GM06990 (cell line): ENCODE data around the gene RAPGEF4.
"Not testable (repeated sequence)": the region's sequence is repeated elsewhere in the genome, so short reads cannot be mapped to it uniquely, and the experiment has no call there.

Source experiments
- DNase-seq: peaks from one replicate; pipeline ENCODE4 v3.0.0-alpha.2; 2011; ENCODE audit not compliant: insufficient read length; ENCODE audit errors: extremely low read depth
- H3K27me3 ChIP-seq: replicated peaks from 2 replicates; pipeline ENCODE4 v1.6.0; 2011; ENCODE audit warnings: low read length; ENCODE audit not compliant: control insufficient read depth, insufficient read depth
- H3K36me3 ChIP-seq: 2 replicates; pipeline ENCODE4 v1.5.1; 2011; ENCODE audit warnings: low read length; ENCODE audit not compliant: control insufficient read depth, insufficient read depth
- H3K4me3 ChIP-seq: replicated peaks from 2 replicates; pipeline ENCODE4 v1.5.1; 2011; ENCODE audit warnings: low read depth, mild to moderate bottlenecking, control low read depth, low read length
- CTCF ChIP-seq: IDR thresholded peaks from 2 replicates; pipeline ENCODE4 v1.5.1; 2011; ENCODE audit warnings: low read length, control low read depth, mild to moderate bottlenecking, inconsistent platforms; ENCODE audit not compliant: insufficient read depth, poor library complexity, severe bottlenecking

The RAPGEF4 gene

GRCh38 chr2:173092844-173093402 lies 357.3 kb downstream of the RAPGEF4 start:
- Histone ChIP-seq H3K27me3 (no peaks in the 10 kb centered on the region), H3K36me3 (no peaks in the 10 kb centered on the region; the same call in 1 of the 2 replicates), H3K4me3 (no peak overlapping the region)
- no peak for DNase-seq
- TF ChIP-seq CTCF = no peak

DNA sequence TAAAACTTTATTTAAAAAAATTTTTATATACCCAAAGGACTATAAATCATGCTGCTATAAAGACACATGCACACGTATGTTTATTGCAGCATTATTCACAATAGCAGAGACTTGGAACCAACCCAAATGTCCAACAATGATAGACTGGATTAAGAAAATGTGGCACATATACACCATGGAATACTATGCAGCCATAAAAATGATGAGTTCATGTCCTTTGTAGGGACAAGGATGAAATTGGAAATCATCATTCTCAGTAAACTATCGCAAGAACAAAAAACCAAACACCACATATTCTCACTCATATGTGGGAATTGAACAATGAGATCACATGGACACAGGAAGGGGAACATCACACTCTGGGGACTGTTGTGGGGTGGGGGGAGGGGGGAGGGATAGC lies 358.0 kb downstream of the RAPGEF4 start:
- not testable (repeated sequence) for DNase-seq, H3K27me3 ChIP-seq, H3K36me3 ChIP-seq, H3K4me3 ChIP-seq

DNA sequence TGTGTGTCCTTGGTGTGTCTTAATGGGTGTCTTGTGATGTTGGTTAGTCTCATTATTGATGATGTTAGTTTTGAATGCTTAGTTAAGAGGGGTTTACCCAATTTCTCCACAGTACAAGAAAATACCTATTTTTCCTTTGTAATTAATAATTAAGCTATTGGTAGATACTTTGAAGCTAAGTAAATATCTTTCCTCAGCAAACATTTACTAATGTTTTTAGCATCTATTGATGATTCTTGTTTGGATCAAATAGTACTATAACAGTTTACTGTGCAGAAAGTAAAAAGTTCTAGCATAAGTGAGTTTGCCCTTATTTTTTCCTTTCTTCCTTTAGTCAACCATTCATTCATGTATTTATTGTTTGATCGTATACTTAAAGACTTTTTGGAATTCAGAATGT lies 359.1 kb downstream of the RAPGEF4 start:
- no peaks in the 10 kb centered on the region; the same call in 1 of the 2 replicates for H3K36me3 ChIP-seq
- no peak for TF ChIP-seq CTCF
- no peak for DNase-seq
- H3K27me3 ChIP-seq = no peaks in the 10 kb centered on the region
- H3K4me3 ChIP-seq = no peak overlapping the region

DNA sequence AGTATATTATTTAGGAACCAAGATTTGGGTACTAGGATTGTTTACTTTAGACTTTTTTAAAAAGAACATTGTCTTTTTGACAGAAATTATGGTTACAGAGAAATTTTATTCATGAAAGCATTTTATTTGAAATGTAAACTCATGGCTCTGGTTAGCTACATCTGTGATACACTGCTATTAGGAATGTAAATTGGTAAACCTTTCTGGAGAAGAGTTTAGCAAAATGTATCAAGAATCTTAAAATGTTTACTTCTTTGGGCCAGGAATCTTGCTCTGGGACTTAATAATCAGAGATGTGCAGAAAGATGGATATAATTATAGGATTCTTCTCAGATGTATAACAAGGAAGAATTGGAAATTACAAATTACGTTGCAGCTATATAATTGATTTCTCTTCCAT lies 359.7 kb downstream of the RAPGEF4 start:
- no peak for TF ChIP-seq CTCF
- no peak overlapping the region for H3K4me3 ChIP-seq
- DNase-seq = no peak
- H3K36me3 ChIP-seq = no peaks in the 10 kb centered on the region; the same call in 1 of the 2 replicates
- no peaks in the 10 kb centered on the region for H3K27me3 ChIP-seq

- Histone ChIP-seq H3K27me3 (no peaks in the 10 kb centered on the region), H3K36me3 (no peaks in the 10 kb centered on the region), H3K4me3 (no peak overlapping the region)
- TF ChIP-seq CTCF = no peak
- no peak for DNase-seq
These were observed 363.6 kb downstream of the RAPGEF4 start for GRCh38 chr2:173099271-173099670.

- H3K4me3 ChIP-seq = no peak overlapping the region
- DNase-seq = peak; percentile 34
- TF ChIP-seq CTCF = no peak
- no peaks in the 10 kb centered on the region for H3K36me3 ChIP-seq
- no peaks in the 10 kb centered on the region for H3K27me3 ChIP-seq
These were observed 364.2 kb downstream of the RAPGEF4 start for GRCh38 chr2:173099804-173100203.
